Measurements from ENCODE around the gene TPPP2.

TPPP2 gene

DNA sequence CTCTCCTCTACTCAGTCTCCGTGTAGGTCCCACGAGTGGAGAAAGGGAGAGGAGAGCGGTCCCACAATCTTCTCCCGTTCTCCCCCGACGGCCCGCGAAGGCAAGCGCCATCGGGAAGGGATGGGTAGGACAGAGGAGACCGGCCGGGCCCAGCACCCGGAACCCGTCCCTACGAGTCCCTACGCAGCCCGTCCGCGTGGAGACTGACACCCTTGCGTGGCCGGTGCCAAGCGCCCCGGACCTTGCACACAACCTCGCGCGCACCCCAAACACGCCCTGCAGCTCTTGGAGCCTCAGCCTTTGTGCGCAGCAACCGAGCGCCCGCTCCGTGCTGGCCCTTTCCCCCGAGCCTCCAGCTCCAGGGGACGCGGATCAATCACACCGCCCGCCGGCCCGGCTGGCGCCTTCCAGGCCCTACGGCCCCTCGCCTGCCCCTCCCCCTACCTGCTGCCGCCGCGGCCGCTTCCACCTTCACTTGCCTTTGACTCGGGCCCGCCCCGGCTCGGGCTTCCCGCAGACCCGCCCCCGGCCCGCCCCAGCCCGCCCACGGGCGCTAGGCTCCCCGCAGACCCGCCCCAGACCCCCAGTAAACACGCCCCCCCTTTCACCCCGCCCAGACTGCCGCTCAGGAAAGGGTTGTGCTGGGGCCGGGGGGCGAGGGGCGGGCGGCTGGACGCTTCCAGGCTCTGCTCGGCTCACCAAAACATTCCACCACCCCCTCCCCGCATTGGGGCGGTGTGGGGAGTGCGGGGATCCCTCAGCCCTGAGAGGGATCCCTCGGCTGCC lies 5.2 kb upstream of the TPPP2 start, which contains the start of gene NDRG2:
Gene NDRG2 (minus strand): TSS at position 477 of the 786 bp plus-strand sequence. CDS start 1,746 bp downstream, outside the sequence.
- no peaks in the 10 kb centered on the region for H3K9me2 ChIP-seq (ENCODE audit: low read depth, low read length)
- no peaks in the 10 kb centered on the region for H3K36me3 ChIP-seq (ENCODE audit: insufficient read depth, low read length)
- H3K4me1 ChIP-seq (ENCODE audit: insufficient read depth, low read length, severe bottlenecking) = peaks cover 2% of the 10 kb centered on the region
- H3K4me2 ChIP-seq (ENCODE audit: low read length) = peak within 1 kb of the TSS; percentile 53; the same call in 1 of the 2 replicates
- no peaks in the 10 kb centered on the region for H3K79me2 ChIP-seq (ENCODE audit: insufficient read depth, low read length)
- H4K20me1 ChIP-seq (ENCODE audit: insufficient read depth, low read length) = no peaks in the 10 kb centered on the region
- H3K4me3 ChIP-seq (ENCODE audit: low read depth, low read length, poor library complexity, severe bottlenecking) = peak within 1 kb of the TSS; percentile 43
- no peaks in the 10 kb centered on the region for H3F3A ChIP-seq (ENCODE audit: insufficient read depth, low read length)
- TF ChIP-seq, protein P1, sequence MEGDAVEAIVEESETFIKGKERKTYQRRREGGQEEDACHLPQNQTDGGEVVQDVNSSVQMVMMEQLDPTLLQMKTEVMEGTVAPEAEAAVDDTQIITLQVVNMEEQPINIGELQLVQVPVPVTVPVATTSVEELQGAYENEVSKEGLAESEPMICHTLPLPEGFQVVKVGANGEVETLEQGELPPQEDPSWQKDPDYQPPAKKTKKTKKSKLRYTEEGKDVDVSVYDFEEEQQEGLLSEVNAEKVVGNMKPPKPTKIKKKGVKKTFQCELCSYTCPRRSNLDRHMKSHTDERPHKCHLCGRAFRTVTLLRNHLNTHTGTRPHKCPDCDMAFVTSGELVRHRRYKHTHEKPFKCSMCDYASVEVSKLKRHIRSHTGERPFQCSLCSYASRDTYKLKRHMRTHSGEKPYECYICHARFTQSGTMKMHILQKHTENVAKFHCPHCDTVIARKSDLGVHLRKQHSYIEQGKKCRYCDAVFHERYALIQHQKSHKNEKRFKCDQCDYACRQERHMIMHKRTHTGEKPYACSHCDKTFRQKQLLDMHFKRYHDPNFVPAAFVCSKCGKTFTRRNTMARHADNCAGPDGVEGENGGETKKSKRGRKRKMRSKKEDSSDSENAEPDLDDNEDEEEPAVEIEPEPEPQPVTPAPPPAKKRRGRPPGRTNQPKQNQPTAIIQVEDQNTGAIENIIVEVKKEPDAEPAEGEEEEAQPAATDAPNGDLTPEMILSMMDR (IDR thresholded peaks at IDR 0.05; ENCODE audit: low read length) = no peak
- TF ChIP-seq EZH2 (IDR thresholded peaks at IDR 0.05; ENCODE audit: borderline replicate concordance, low read length) = no peak
- no peaks in the 10 kb centered on the region; the same call in 1 of the 2 replicates for H3K27me3 ChIP-seq (ENCODE audit: insufficient read depth, low read length)
- no peak within 1 kb of the TSS for H3K27ac ChIP-seq (ENCODE audit: low read depth, low read length, poor library complexity, severe bottlenecking)
- no peak within 1 kb of the TSS for H3K9ac ChIP-seq (ENCODE audit: low read length)
- no peaks in the 10 kb centered on the region for H3K9me3 ChIP-seq (ENCODE audit: low read length)
- no peak within 1 kb of the TSS for H2AFZ ChIP-seq (ENCODE audit: low read length)

GRCh38 chr14:21025371-21026273 lies 4.4 kb upstream of the TPPP2 start:
- TF ChIP-seq EZH2 (IDR thresholded peaks at IDR 0.05; ENCODE audit: borderline replicate concordance, low read length) = no peak
- TF ChIP-seq, protein P1 (IDR thresholded peaks at IDR 0.05; ENCODE audit: low read length) = no peak
- Histone ChIP-seq H3K27me3 (ENCODE audit: insufficient read depth, low read length) (no peaks in the 10 kb centered on the region; the same call in 1 of the 2 replicates), H3K4me1 (ENCODE audit: insufficient read depth, low read length, severe bottlenecking) (peaks cover 2% of the 10 kb centered on the region), H3K4me3 (ENCODE audit: low read depth, low read length, poor library complexity, severe bottlenecking) (peak overlapping the region; percentile 43), H3K9me2 (ENCODE audit: low read depth, low read length) (no peaks in the 10 kb centered on the region), H3K9me3 (ENCODE audit: low read length) (no peaks in the 10 kb centered on the region), H3K27ac (ENCODE audit: low read depth, low read length, poor library complexity, severe bottlenecking) (no peak overlapping the region), H3K79me2 (ENCODE audit: insufficient read depth, low read length) (no peaks in the 10 kb centered on the region), H4K20me1 (ENCODE audit: insufficient read depth, low read length) (no peaks in the 10 kb centered on the region), H2AFZ (ENCODE audit: low read length) (no peak overlapping the region), H3F3A (ENCODE audit: insufficient read depth, low read length) (no peaks in the 10 kb centered on the region), H3K9ac (ENCODE audit: low read length) (no peak overlapping the region), H3K36me3 (ENCODE audit: insufficient read depth, low read length) (no peaks in the 10 kb centered on the region), H3K4me2 (ENCODE audit: low read length) (peak overlapping the region; percentile 53; the same call in 1 of the 2 replicates)

DNA sequence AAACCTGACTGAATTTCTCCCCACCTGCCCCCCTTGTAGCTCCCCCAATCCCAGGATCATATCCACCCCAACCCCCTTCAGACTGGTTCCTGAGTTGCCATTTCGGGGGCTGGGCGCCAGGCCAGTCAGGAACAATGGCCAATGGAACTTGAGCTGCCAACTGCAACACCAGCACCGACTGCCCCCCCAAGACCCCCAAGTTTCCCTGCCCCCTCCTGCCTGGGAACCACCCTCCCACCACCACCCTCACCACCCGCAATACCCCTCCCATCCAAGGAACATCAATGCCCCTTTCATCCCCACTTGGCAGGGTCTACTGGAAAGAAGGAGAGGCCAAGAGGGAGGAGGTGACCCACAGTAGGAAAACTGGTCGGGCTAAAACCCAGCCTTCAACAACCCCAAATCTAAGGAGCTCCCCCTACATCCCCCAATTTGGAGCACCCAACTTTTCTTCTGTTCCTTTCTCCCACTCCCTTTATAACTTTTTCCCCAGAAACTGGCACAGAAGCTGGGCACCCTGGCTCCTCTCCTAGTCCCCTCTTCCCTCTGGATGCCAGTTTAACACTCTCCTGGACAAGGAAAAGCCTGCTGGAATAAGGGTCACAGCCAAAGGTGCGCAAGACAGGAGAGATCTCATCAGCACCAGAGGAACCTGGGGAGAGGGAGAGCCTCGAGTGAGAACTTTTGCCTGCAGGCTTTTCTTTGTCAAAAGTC lies 3.6 kb upstream of the TPPP2 start:
- Histone ChIP-seq H4K20me1 (ENCODE audit: insufficient read depth, low read length) (no peaks in the 10 kb centered on the region), H3K27ac (ENCODE audit: low read depth, low read length, poor library complexity, severe bottlenecking) (no peak overlapping the region), H3F3A (ENCODE audit: insufficient read depth, low read length) (no peaks in the 10 kb centered on the region), H3K9me2 (ENCODE audit: low read depth, low read length) (no peaks in the 10 kb centered on the region), H3K27me3 (ENCODE audit: insufficient read depth, low read length) (no peaks in the 10 kb centered on the region; the same call in 1 of the 2 replicates), H3K36me3 (ENCODE audit: insufficient read depth, low read length) (no peaks in the 10 kb centered on the region), H3K9me3 (ENCODE audit: low read length) (no peaks in the 10 kb centered on the region), H3K9ac (ENCODE audit: low read length) (no peak overlapping the region), H3K79me2 (ENCODE audit: insufficient read depth, low read length) (no peaks in the 10 kb centered on the region), H2AFZ (ENCODE audit: low read length) (no peak overlapping the region), H3K4me3 (ENCODE audit: low read depth, low read length, poor library complexity, severe bottlenecking) (no peak overlapping the region), H3K4me2 (ENCODE audit: low read length) (no peak overlapping the region), H3K4me1 (ENCODE audit: insufficient read depth, low read length, severe bottlenecking) (peaks cover 2% of the 10 kb centered on the region)
- TF ChIP-seq EZH2 (IDR thresholded peaks at IDR 0.05; ENCODE audit: borderline replicate concordance, low read length) = no peak
- TF ChIP-seq, protein P1 (IDR thresholded peaks at IDR 0.05; ENCODE audit: low read length) = no peak

Data from OCI-LY1 (cell line).